HG03460 (cell line): ENCODE data around the gene GRK6.
A peak's percentile ranks its signal among the peaks of the same experiment; 100 is the strongest.

Source experiments
- ATAC-seq: cut with Tn5 transposase; IDR thresholded peaks from one replicate; pipeline ENCODE4 v1.9.1; 2021; ENCODE audit not compliant: unreplicated experiment

Gene GRK6

DNA sequence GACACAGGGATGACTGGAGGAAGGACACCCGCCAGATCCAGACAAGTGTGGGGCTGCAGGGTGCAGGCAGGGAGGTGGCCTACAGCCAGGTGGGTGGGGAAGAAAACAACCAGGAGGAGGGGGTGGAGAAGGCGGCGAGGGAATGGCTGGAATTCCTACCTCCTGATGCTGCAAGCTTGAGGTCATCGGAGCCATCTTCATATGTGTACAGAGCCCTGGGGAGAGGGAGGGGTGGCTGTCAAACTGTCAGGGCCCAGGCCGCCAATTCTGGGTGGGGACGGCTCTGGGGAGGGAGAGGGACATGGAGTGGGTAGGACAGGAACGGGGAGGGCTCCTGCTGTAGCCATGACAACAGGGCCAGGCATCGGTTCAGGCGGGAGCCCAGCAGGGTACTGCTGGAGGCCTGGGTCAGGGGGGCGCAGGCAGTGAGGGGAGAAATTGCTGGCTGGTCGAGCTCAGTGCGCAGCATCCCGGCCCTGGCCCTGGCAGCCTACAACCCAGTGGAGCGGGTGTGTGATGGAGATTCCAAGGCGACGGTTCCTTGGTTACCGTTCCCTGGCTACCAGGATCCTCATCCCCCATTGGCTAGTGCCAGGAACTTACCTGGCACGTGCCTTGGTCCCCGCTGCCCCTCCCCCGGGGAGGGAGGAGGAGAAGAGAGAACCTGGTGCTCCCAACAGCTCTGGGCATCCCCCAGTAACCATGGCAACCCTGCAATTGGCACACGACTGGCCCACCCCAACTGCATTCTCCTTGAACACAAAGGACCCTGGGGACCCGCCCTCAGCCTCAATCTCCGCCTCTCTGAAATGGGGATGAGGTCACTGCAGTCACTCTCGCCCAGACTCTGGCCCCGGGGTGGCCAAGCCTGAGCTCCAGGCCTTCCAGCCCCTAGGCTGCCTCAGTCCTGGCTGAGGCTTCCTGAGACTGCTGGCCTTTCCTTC is 42.5 kb downstream of the GRK6 start:
- ATAC-seq: no peak

- ATAC-seq: no peak
These were observed 43.5 kb downstream of the GRK6 start for GRCh38 chr5:177469750-177470525.

- ATAC-seq: no peak
These were observed 44.5 kb downstream of the GRK6 start for GRCh38 chr5:177470759-177471536.

GRCh38 chr5:177471610-177472356 is 45.3 kb downstream of the GRK6 start:
- no peak for ATAC-seq

DNA sequence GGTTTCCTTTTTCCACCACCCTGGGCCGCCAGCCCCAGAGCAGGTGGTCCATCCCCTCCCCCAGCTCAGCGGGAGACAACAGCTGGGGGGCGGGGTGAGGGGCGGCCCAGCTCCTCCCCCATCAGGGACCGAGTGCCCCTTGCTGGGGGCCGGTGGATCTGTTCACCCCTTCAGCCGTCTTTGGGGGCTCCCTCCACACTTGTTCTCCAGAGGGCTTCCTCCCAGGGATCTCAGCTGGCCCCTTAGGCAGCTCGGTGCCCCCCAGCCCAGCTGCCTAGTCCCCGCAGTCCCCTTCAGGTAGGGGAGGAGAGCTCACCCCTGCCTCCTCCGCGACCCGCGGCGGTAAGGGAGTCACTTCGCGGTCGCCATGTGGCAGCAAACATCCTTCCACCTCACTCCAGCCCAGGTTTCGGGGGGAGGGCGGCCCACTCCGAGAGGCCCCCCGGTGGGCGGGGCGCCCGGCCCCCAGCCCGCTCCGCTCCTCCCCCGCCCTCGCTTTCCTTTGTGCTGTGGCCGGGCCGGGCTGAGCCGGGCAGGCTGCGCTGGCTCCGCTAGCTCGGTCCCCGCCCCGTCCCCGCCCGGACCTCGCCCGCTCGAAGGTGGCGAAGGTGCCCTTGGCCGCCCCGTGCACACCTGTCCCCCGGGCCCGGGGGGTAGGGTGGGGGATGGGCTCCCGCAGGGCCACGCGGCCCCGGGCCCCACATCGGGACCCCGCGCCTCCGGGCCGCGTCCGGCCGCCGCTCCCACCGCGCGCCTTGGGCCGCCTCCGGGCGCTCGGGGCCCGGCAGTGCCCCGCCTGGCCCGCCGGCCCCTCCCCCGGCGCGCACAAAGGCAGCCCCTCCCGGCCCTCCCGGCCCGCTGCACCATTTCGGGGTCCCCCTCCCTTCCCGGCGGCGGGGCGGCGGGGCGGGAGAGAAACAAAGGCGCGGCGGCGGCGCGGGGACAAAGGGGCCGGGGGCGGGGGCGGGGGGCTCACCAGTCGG is 46.3 kb downstream of the GRK6 start:
- peak; percentile 48 for ATAC-seq

- ATAC-seq: no peak
These were observed 47.0 kb downstream of the GRK6 start, which contains the start of gene DBN1 for GRCh38 chr5:177473443-177474001. TSS of gene DBN1 (minus strand) at chr5:177473634. CDS start at chr5:177473521, 113 bp downstream.

DNA sequence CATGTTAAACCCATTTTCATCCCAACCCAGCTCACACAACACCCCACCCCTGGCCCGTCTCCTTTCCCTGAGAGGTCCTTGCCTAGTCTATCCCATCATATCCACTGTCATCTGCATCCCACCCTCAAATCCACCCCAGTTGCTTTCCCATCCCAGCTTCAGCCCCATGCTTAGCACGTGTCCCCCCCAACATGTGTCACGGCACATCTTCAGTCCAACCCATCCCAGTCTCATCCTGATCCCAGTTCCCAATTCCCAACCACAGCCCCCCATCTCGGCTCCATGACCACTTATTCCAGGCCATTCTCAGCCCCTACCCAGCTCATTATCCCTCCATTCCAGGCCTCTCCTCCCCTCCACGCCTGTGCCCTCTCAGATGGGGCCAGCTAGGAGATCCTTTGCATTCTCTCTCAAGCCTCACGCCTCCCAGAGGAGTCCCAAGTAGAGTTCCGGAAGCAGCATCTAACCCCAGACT is 47.6 kb downstream of the GRK6 start:
- ATAC-seq: no peak

DNA sequence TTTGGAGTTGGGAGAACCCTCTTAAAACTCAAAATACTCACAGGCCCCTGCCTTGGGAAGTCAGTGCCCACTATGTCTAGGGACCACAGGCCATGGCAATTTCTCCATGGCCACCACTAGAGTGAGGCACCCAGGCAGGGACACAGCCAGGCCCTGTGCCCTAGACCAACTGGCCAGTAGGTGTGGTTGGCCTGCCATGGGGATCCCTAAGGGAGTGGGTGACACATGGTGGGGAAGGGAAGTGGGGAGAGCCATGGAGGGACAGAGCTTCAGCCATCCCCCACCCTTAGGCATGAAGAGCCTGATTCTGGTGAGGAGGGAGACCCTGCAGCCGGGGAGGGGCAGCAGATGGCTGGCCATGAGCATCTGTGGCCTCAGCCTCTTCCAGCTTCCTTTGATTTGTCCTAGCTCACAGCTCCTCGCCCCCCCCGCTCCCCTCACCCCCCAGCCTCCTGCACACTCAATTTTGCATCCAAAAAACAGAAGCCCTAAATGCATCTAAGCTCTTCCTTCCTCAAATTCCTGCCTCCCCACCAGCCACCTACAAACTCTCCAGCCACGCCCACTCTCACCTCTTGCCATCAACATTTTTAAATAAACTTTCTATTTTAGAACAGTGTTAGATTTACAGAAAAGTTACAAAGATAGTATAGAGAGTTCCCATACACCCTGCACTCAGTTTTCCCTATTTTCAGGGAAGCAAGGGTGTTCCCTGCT is 48.5 kb downstream of the GRK6 start:
- no peak for ATAC-seq

- no peak for ATAC-seq
These were observed 49.3 kb downstream of the GRK6 start for GRCh38 chr5:177475563-177476427.

DNA sequence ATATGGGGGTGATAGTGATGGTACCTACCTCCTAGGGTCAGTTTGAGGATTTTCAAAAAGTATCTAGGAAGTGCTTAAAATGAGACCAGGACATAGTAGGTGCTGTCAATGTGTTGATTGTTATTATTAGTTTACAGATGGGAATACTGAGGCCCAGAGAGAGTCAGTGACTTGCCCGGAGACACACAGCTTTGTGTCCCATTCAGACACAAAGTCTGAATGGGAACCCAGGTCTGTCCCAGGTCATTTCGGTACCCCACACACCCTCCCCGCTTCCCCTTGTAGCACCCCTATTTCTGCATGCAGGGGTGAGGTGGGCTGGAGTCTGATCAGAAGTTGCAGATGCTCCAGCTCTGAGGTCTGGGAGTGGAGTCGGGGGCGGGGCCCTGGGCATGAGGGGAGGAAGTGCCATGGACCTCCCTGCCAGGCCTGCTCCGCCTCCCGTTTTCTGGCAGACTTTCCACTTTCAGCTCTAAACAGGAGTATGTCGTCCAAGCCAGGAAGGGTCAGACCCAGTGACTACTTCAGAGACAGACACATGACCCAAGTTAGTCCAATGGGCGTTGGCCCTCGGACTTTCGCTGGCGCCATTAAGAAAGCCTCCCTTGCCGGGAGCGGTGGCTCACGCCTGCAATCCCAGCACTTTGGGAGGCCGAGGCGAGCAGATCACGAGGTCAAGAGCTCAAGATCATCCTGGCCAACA is 50.2 kb downstream of the GRK6 start:
- no peak for ATAC-seq

DNA sequence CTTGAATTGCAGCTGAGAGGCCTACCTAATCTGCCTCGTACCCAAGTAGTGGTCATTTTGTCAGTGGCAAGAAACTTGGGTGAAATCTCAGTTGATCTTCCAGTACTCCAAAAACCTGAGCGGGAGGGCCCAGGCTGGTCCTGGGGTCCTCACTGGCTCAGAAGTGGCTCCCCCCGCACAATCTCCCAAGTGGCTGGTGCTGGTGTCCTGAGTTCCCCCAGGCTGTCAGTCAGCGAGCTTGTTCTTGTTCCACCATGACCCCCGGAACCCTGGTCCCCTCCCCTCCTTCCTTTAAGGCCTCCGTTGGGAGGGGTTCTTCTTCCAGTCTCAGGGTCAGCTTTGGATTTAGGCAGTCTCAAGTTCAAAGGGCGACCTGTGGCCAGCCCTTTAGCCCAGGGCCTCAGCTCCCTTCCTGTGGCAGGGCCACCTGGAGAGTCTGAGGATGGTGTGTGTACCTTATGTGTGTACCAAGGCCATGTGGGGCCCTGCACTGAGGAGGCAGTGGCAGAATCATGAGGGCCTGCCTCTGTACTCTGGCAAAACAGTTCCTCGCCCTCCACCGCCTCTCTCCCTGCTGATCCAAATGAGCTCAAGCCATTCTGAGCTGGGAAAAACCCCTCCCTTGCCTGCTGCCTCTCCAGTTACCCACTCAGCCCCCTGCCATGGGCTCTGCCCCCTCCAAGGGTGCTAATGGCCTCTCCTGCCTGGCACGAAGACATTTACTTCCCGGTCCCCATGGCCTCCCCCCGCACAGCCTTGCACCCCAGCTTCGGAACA is 51.4 kb downstream of the GRK6 start:
- ATAC-seq: no peak

GRCh38 chr5:177478711-177479646 is 52.5 kb downstream of the GRK6 start:
- ATAC-seq: no peak

DNA sequence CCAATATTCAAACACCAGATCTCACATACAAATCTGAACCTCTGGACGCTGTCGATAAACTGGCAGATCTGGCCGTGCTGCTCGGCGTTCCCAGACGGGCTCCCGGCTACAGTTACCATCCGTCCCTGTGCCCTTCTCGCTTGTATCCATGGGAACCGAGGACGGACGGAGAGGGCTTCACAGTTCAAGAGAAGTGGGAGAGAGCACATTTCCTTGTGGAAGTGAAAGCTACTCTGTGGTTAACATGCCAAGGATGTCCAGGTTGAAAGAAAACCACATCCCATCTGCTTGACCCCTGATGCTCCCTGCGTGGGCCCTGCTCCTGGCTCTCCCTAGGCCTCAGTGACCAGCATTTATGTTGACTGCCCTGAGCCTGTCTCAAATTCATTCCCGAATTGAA is 53.3 kb downstream of the GRK6 start:
- ATAC-seq: no peak

DNA sequence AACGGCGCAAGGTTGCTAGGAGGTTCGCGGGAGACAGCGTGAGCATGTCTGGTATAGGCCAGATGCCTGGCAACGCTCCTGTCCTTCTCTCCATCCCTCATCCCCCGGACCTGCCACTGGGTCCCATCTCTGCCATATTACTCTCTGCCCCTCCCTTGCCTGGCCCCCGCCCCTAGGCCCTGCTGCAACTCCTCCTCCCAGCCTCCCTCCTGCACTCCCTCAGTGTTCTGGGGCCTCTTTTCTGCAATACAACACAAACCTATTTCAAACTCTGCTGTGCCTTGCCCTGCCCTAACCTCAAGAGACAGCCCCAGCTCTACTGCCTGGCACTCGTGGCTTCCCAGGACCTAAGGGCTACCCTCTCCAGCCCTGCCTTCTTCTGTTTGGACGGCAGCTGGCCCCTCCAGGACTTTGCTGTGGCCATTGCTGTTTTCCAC is 55.9 kb downstream of the GRK6 start:
- no peak for ATAC-seq

GRCh38 chr5:177483042-177483441 is 56.6 kb downstream of the GRK6 start:
- ATAC-seq: no peak
